HG03378 (cell line): ENCODE data around the gene ETV6.
A peak's percentile ranks its signal among the peaks of the same experiment; 100 is the strongest.

Experiments used
- ATAC-seq: cut with Tn5 transposase; IDR thresholded peaks from one replicate; pipeline ENCODE4 v1.9.1; 2021; ENCODE audit warnings: mild to moderate bottlenecking, moderate library complexity; ENCODE audit not compliant: unreplicated experiment

The ETV6 gene

DNA sequence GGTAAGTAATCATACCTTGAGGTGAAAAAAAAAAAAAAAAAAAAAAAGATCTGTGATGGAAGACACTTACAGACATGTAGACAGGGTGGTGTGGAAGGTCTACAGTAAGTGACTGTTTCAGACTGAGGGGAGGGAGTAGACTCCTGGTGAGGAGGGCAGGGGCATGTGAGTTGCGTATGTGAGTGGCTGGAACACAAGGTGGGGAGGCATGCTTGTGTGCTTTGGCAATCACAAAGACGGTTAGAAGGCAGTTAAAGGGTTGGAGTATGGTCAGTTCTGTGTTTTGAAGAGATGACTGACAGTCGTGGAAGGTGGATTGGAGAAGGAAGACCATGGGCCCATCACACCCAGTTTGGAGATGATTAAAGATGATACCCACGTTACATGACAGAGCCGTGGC lies 65.2 kb downstream of the ETV6 start:
- no peak for ATAC-seq

- no peak for ATAC-seq
Measured at GRCh38 chr12:11715621-11716020, 66.1 kb downstream of the ETV6 start.

GRCh38 chr12:11716794-11717518 lies 67.5 kb downstream of the ETV6 start:
- ATAC-seq: no peak

DNA sequence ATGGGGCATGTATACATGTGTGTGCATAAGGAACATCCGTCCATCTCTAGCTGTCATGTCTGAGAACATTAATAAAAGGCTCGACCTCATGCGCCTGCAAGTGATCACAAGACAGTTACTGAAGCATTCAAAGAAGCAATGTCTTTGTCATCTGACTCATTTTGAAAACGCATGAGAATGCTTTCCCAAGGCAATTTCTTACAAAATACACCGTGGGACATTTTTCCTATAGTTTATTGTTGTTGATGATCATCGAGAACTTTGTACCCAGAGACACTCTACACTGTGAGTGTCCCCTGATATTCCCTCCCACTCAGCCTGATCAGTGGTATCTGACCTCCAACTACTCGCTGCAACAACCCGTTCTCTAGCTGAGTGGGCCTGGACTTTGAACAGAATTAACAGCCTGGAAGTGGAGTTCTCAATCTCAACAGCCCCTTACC lies 68.1 kb downstream of the ETV6 start:
- ATAC-seq: no peak

- ATAC-seq: no peak
Measured at GRCh38 chr12:11718105-11718504, 68.6 kb downstream of the ETV6 start.

DNA sequence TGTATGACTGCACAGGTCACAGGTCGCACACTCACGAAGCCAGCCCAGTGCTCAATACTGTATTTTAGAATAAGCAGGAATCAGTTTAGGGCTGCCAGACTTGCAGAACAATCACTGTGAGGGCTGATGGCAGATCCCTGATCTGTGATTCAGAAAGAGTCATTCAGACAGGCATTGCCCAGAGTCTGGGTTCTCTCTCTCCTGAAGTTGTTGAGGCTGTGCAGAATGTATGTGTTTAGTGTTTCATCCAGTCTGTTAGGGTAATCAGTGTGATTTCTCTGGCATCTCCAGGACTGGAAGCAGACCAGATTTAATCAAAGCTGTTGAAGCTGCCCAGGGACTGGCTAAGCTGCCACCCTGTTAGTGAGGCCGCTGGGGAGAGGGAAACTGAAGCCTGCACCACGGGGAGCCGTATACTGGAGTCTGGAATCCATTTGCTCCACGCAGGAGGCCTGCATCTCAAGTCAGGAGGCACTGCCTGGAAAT lies 69.3 kb downstream of the ETV6 start:
- ATAC-seq: no peak

- no peak for ATAC-seq
Measured at GRCh38 chr12:11719678-11720099, 70.2 kb downstream of the ETV6 start.

GRCh38 chr12:11722071-11722470 lies 72.6 kb downstream of the ETV6 start:
- ATAC-seq: no peak

- ATAC-seq: no peak
Measured at GRCh38 chr12:11722578-11723138, 73.2 kb downstream of the ETV6 start.

DNA sequence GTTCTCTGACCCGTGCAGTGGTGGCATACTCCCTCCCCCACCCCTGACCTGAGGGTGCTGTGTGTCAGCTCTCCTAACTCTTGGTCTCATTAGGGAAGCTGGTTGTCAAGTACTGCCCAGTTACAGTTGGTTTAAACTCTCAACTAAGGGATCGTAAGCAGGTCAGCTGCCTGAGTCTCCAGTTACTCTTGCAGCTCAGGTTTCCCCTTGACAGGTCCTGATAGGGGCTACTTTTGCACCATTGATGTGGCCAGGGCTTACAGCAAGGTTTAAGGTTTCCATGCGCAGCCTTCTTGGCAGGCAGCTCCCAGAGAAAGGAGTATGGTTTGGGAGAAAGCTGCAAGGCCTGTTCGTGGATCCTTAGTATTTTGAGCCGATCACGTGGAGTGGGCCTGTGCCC lies 74.5 kb downstream of the ETV6 start:
- no peak for ATAC-seq

DNA sequence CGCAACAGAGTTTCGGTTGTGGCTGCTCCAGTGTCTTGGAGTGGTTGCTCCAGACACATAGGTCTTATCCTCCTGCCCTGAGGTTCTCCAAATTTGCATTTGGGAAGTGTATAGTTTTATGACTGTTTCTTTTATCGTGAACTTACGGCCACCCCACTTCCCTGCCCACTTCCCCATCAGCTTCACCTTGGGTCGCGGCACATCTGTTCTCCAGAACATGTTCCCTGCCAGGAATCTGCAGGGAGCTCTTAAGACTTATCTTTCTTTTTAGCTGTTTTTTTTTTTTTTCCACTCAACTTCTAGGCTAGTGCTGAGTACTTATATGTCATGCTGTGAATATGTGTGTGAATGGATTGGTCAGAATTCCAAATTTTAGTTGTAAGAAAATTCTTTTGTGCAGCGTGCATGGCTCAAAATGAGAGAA lies 75.4 kb downstream of the ETV6 start:
- no peak for ATAC-seq

DNA sequence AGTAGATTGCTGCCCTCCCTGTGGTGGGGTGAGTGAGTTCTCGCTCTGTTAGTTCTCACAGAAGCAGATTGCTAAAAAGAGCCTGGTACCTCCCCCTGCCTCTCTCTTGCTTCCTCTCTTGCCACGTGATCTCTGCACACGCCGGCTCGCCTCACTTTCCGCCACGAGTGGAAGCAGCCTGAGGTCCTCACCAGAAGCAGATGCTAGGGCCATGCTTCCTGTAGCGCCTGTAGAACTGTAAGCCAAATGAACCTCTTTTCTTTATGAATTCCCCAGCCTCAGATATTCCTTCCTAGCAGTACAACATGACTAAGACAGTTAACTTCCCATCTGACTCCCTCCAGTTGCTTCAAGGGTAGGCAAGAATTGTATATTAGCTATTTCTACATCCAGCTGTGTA lies 76.2 kb downstream of the ETV6 start:
- ATAC-seq: no peak

- no peak for ATAC-seq
Measured at GRCh38 chr12:11726659-11727058, 77.2 kb downstream of the ETV6 start.

- no peak for ATAC-seq
Measured at GRCh38 chr12:11727133-11727664, 77.7 kb downstream of the ETV6 start.

- ATAC-seq: no peak
Measured at GRCh38 chr12:11728154-11728755, 78.8 kb downstream of the ETV6 start.

- ATAC-seq: peak; percentile 23
Measured at GRCh38 chr12:11729008-11729407, 79.5 kb downstream of the ETV6 start.

- ATAC-seq: no peak
Measured at GRCh38 chr12:11729439-11730150, 80.1 kb downstream of the ETV6 start.

DNA sequence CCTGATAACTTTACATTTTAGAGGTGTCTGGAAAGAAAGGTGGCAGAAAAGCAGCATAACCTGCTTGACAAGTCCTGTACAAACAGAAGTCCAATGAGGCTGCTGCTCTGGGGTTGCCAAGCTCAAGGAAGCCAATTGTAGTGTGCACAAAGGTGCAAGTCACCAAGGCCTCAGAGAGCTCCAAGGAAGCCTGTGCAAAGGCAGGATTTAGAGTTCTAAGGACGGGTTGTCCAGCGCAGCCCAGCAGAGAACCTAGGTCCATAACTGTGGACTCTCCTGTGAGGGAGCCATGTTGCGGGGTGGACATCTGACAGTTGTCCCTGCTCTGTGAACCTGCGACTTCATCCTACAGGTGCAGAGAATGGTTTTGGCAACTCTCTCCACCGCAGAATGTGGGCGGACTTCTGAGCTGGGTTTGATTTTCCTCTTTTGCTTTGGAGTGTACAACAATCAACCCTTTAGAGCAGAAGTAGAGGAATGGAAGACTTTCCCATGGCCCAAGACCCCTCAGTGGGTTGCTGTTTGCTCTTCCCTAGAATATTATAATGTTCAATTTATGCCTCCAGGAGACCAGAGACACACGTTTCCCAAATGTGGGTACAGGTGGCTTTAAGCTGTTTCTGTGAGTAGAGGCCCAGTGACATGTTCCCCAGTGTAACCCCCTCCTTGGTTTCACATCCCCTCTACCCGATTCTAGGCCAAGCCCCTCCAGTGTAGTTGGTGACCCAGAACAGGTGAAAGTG lies 81.0 kb downstream of the ETV6 start:
- ATAC-seq: peak; percentile 29

DNA sequence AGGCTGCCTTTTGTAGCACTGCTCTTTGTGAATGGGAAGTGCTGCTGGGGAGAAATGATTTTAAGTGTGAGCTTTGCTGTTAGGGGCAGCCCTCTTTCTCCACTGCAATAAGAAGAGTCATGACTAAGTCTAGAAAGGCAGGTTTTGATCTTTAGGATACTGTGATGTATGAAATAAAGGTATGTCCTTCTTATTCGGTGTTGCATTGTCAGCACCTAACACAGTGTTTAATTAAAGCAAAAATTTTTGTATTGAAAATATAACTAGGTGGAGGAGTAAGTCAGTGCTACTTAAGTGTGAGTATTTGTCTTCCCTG lies 81.5 kb downstream of the ETV6 start:
- no peak for ATAC-seq

DNA sequence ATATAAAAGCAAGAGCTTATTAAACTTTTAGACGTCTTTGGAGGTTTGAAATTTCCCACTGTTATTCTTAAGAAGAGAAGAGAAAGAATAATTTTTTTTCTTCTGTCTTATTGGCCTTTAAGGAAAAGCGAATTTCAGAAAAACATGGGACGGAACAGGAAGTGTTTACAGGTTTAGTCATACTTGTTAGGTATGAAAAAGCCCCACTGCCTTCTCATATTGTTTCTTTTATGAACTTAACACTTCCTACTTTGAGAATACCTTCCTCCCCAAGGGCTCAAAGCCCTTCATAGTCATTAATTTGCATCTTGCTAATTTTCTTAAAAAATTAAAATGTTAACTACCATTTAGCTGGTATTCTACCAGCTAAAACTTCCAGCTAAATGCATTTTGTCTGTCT lies 82.0 kb downstream of the ETV6 start:
- peak; percentile 40 for ATAC-seq

DNA sequence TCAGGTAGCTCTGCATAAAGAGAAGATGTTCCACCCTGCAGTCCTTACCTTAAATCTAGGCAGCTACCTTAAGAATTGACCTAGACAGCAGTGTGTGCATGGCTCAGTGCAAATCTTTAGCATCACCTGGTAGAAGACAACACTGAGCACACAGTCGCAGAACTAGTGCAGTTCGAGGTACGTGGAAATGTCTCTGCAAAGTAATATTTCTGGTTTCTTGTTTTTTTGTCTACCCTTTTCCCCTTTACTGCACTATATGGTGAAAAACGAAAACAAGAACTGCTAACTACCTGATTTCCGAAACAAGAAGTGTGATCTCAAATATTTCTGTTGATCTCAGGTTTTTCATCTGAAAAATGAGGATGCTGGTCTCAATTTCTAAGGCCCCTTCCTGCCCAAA lies 82.5 kb downstream of the ETV6 start:
- ATAC-seq: peak; percentile 13
